ENCODE results near the gene XIRP2.

The XIRP2 gene

GRCh38 chr2:167293943-167294775, 405.9 kb downstream of the XIRP2 start:
- DNase-seq = no peak

DNA sequence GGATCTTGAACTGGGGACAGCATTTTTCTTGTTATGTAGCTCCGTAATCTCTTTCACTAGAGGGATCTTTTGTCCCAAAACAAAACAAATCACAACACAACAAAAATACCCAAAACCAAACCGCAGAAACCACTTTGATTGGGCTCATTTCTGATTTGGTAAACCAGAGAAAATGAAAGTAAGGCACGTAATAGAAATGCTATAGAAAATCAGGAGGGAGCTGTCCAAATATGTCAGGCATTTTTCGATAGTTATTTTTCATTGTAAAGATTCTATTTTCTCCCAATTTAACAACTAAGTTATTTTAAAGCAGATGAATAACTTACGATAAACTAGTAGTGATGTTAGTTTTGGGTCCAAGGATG, 406.5 kb downstream of the XIRP2 start:
- no peak for DNase-seq

GRCh38 chr2:167297292-167297691, 409.0 kb downstream of the XIRP2 start:
- DNase-seq = no peak

DNA sequence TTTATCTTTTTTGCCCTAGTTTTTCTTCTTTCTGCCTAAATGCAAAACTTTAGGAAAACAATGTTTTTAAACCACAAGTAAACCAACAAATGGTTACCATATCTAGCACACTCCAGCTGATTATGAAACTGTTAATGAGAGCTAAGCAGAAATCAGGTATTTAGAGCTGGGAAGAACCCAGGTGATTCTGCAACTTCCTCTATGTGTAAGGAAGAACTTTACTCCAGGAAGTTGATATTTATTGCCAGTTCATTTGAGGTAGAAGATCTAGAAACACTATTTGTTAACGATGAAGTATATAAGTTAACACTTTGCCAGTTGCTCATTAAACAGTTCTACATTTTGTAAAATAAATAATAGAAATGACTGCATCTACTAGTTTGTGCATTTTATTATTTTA, 409.7 kb downstream of the XIRP2 start:
- no peak for DNase-seq
